Kidney tubule cell (primary cell): ENCODE measurements around the gene SLCO3A1.

Experiments used
- DNase-seq: peaks from one replicate; pipeline ENCODE4 v3.0.0-alpha.2; 2018; ENCODE audit warnings: low spot score

SLCO3A1 gene

DNA sequence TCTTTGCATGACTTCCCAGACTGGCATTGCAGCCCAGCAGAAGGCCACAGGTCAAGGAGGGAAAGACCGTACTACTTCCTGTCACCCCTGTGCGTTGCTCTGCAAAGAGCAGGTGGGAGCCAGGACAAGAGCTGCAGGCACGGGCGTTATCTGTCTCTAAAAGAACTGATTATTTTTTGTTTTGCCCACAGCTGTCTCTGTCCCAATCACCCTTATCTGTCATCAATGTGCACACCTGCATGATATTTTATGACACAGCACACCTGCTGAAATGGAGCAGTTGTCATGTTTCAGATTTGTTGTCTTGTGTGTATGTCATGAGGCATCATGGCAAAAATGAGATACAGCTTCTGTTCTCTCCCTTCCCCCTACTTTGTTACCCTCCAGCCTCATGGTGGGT, 58.8 kb downstream of the SLCO3A1 start:
- DNase-seq = no peak

DNA sequence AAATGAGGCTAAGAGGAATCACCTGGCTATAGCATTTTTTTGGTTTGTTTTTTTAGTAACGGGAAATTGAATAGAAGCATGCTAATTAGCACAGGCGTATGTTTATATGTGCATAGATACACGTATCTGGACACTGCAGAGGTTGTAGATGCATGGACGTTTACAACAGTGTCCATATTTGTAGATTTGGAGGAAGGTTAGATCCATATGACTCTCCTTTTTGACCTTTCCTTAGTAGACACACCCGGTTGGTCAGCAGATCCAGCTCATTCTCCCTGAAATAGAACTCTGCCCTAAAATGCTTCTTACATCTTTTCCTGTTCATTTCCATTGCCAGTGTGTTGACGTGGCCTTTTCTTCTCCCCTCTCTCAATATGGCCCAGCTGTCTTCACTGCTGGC, 60.1 kb downstream of the SLCO3A1 start:
- no peak for DNase-seq

DNA sequence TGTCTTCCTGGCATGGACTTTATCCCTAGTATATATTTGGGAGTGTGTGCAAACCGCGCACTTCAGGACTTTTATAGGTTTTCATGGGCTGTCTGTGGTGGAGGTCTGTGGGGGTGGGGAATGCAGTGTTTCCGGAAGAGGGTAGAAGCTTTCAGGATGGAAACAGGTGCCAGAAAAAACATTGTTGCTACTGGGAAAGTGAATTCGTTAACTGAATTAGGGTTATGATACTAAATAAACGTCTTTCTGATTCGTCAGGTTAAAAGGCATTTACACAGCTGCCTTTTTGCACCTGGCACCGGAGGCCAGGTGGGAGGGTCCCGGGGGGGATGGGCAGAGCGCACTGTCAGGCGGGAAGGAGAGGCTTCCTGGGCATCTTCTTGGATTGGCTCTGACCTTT, 62.1 kb downstream of the SLCO3A1 start:
- DNase-seq = no peak

DNA sequence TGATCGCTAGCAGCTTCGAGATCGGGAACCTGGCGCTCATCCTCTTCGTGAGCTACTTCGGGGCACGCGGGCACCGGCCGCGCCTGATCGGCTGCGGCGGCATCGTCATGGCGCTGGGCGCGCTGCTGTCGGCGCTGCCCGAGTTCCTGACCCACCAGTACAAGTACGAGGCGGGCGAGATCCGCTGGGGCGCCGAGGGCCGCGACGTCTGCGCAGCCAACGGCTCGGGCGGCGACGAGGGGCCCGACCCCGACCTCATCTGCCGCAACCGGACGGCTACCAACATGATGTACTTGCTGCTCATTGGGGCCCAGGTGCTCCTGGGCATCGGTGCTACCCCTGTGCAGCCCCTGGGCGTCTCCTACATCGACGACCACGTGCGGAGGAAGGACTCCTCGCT, 62.5 kb downstream of the SLCO3A1 start:
- no peak for DNase-seq

DNA sequence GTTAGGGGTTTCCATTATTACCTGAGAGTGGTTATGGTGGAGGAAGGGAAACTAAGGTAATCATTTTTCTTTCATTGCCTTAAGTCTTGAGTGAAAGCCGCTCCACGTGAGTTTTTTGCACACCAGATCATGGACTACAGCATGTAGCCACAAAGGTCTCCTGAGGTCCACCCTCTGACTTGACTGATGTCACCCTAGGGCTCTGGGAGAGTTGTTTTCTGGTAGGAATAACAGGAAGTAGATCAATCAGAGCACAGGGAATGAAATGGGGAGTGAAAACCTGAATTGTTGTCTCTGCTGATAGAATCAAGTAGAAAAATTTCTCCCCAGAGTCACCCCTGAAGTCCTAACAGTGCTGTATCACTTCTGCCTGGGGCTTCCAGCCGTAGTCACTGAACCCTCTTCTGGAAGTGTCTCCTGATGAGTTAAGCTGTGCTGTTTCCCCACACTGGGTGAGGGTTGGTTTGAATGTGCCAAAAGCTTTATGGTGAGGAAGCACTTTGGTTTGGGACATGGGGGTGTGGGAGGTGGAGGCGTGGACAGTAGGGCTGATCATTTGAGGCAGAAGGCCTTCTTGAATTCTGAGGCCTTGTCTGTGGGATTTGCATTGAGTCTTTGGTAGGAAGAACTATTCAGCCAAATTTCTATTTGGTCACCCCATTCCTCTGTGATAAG, 64.3 kb downstream of the SLCO3A1 start:
- DNase-seq = no peak

DNA sequence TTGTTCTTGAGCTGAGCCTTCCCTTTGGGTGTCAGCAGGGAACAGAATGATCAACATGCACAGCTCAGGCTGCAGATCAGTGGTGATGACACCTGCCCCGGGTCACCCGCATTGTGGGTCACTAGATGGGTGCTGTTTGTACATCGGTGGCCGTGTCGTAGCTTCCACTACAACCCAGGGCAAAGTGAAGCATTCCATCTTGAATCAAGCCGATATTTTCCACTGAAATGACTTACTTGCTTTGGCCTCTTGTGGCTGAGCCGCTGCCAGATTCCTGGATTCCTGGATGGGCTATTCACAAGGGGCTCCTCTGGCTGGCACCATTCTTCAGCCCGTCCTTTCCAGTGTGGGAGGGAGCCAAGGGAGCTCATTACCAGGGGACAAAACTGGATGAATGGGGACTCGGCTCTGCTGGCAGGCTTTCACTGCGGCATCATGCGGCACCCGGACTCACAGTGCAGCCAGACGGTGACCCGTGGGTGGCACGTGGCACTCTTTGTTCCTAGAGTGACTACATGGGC, 65.6 kb downstream of the SLCO3A1 start:
- DNase-seq = no peak

DNA sequence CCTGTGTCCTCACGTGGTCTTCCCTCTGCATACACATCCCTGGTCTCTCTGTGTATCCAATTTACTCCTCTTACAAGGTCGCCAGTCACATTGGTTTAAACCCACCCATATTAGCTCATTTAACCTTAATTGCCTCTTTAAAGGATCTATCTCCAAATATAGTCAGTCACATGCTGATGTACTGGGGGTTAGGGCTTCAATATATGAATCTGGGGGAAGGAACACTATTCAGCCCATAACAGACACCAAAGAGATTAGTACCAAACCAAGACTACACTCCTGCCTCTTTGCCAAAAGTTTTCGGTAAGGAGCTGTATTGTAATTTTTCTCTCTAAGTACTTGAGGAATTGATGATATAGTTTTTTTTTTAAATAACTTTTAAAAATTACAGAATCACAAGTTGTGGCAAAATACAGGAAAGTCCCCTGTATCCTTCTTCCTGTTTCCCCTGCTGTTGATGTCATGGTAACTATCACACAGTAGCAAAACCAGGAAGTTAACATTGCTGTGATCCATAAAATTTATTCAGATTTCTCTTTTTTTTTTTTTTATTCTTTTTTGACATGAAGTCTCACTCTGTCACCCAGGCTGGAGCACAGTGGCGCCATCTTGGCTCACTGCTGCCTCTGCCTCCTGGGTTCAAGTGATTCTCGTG, 67.8 kb downstream of the SLCO3A1 start:
- DNase-seq = peak; percentile 78

DNA sequence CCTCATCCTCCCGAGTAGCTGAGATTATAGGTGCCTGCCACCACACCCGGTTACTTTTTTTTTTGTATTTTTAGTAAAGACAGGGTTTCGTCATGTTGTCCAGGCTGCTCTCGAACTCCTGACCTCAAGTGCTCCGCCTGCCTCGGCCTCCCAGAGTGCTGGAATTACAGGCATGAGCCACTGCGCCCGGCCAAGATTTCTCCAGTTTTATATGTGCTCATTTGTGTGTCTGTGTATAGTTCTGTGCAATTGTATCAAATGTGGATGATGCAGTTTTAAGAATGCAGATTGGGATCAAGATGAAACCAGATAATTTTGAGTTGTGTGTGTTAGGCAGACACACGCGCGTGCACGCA, 68.3 kb downstream of the SLCO3A1 start:
- no peak for DNase-seq

DNA sequence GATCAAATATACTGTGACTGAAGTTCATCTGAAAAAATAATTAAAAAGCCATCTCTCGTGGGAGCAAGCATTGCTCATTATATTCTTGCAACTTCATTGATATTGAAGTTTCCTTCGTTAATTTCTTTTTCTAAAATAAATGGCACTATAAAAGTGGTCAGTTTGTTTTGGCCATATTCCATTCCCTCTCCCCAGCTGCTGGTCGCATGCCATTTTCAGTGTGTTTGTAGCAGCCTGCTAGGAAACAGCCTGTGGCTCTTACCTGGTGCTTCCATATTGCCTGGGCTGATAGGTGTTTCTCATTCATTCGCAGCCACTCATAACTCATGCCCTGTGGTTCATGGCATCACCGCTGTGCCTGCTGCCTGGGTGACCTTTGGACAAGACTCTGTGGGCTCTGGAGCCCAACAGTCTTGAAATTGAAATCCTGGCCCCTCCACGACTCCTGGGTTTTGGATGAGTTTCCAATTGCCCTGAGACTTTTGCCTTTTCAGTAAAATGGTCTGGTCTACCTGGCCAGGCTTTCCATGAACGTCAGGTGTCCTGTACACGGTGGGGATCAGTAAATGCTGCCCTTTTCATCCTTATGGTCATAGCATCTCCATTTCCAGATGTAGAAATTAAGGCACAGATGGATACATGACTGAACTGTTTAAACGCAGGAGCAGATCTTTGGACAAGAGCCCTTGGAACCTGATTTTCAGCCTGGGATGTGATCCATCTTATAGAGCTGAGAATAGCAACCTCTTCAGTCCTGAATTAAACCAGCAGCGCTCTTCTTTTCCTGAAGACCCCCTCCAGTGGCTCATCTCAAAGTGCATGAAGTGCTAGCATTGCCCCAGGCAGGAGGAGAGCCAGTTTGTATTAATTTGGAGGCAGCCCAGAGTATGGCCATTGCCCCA, 69.4 kb downstream of the SLCO3A1 start:
- DNase-seq = peak; percentile 50

DNA sequence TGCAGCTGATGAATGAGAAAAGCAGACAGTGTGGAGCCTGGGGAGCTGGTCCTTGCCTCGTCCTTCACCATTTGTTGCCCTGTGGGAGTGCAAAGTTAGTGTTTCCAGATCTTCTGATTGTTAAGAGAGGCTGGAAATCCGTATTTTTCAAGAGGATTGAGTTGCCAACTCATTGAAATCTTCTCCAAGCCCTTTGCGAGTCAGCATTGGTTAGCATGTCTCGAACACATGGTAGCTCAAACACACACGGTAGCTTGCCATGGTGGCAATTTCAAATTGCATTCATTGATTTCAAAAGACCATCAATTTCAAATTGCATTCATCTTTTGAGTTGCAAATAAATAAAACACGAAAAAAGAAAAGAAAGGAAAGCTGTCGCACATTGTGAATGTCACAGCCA, 70.7 kb downstream of the SLCO3A1 start:
- DNase-seq = no peak

DNA sequence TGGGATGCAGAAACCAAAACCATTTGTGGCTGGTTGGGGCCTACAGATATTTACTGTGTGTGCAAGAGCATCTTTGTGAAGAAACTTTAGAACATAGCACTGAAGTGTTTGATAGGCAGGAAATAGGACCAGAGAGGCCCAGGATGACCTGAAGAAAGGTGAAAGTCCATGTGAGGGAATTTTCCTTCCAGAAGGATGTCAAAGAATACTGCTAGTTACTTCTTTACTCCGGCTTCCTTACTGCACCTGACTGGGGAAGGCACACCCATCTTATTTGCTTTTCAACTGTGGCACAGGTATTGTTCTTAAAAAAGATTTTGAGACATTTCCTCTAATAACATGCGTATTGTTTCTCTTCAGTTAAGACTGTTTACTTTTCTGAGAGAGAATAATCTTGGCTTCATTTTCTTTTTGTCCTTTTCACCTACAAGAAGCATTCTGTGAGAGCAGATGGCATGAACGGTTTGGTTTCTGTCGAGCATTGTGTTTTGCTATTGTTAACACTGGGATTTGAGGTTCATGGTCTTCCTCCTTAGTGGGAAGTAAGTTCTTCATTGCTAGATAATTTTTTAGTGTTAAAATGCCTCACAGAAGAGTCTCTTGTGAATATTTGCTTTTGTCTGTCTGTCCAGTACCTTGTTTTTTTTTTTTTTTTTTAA, 71.5 kb downstream of the SLCO3A1 start:
- DNase-seq = no peak

DNA sequence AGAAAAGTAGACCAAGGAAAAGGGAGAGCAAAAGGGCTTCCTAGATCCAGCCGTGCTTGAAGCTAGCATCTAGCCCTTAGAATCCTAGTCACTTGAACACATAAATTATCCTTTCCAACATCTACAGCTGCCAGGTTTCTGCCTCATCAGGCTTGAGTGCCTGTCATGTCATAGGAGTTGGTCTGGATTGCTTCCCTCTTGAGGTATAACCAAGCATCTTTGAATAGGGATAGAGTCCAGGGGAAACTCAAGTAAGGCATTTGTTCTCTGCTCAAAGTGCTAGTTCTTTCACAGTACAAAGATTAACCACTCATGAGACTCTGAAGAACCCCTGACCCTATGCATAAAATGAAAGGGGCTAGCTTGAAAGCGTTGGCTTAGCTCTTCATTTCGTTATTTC, 72.3 kb downstream of the SLCO3A1 start:
- DNase-seq = no peak

DNA sequence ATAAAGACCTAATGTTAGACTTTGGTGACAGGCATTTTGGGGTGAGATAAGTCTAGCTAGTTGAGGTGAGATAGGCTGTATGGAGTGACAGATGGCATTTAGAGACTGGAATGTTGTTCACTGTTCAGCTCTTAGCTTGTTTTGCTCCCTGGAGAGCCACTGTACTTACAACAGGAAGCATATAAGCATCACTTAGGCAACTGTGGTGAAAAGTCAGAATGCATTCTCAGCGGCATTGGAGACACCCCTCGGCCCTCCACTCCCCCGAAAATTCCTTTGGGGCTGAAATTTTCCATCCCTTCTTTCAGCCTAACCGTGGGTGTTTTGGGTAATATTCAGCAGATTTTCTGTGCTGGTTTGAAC, 73.4 kb downstream of the SLCO3A1 start:
- no peak for DNase-seq

DNA sequence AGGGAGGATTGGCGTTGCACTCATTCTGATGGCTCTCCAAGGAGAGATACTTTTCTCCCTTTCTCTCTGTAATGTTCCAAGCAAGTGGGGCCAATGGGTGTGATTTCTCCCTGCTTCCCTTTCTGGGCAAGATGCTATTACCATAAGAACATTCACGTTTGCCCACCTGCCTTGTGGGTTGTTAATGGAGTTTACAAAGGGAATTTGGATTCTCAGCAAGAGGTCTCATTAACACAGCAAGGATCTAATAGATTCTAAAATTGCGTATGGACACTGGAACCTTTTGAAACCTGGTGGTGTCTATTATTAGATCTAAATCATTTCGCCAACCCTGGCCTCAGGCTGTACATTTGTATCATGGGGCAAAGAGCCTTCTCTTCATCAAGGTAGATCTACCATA, 74.1 kb downstream of the SLCO3A1 start:
- DNase-seq = no peak

DNA sequence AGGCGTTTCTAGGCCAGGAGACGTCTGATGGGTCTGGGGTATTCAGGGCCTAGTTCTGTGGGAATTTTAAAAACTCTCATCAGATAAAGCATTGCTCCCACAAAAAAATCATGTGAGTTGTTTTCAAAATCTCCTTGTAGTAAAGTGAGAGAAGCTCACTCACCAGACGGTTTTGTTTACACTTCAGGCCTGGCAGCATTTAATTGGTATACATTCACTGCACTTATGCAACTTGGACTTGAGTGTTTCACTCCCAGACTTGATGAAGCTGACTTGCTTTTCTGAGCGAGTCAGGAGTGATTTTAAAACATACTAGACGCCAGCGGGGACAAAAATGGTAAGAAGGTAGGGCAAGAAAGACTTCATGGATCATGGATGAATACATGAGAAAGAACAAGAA, 75.2 kb downstream of the SLCO3A1 start:
- DNase-seq = no peak

DNA sequence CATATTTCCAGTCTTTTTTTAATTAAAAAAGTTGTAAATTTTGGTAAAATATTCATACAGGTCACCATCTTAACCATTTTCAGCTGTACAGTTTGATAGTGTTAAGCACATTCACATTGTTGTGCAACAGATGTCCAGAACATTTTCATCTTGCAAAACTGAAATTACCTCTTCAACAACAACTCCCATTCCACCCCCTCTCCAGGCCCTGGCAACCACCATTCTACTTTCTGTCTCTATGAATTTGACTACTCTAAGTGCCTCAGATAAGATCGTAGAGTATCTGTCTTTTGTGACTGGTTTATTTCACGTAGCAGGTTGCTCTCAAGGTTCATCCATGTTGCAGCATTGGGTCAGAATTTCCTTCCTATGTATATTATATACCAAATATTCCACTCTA, 76.0 kb downstream of the SLCO3A1 start:
- no peak for DNase-seq

DNA sequence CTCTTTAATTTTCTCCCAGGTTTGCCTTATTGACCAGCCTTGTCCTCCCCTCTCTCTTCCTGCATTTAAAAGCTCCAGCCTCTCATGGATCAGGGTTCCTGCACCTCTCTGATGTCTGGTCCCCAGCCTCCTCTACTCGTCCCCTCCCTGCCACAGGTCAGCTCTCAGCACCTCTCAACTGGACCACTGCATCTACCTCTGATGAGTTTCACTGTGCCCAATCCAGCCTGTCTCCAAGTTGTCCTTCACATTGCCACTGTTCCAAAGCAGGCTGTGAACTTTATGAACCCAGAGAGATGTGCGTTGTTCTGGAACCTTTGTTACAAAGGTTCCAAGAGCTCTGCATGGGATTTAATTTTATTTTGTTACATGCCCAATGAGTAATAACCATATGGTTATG, 76.6 kb downstream of the SLCO3A1 start:
- no peak for DNase-seq

DNA sequence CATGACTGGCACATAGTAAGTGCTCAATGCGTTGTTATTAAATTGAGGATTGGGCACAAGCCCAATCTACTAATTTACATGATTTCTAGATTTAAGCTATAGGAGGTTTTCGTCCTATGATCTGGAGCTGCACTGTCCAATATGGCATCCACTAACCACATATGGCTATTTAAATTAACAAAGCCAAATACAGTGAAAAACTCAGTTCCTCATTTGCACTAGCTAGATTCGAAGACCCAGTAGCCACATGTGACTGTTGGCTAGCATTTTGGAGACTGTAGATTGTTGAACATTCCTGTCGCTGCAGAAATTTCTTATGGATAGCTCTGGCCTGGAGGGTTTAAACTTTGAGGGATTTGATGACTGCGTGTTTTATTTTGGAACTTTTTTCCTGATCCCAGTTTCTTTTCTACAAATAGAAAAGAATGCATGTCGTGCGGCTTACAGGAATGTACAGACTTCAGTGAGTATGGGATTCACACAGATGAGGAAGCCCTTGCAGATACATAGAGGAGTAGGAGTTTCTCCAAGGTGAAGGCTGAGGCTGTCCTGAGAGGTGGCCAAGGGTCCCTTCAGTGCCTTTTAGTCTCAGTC, 82.8 kb downstream of the SLCO3A1 start:
- no peak for DNase-seq

DNA sequence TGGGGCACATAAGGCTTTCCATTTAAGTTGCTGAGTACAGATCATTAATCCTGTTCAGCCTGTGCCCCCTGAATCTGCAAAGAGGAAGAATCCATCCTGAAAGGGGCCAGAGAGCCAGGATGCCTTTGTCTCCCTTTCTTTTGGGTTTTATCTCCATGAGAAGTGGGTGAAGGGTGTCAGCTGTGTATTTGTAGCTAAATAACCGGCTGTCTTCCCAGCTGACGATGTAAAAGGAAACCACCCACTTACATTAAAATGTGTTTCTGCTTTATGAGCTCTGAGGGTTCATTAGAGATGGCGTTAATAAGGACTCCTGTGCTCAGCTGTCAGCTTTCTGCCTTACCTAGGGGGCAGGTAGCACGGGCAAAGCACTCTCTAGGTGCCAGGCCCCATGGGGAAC, 83.4 kb downstream of the SLCO3A1 start:
- DNase-seq = no peak

DNA sequence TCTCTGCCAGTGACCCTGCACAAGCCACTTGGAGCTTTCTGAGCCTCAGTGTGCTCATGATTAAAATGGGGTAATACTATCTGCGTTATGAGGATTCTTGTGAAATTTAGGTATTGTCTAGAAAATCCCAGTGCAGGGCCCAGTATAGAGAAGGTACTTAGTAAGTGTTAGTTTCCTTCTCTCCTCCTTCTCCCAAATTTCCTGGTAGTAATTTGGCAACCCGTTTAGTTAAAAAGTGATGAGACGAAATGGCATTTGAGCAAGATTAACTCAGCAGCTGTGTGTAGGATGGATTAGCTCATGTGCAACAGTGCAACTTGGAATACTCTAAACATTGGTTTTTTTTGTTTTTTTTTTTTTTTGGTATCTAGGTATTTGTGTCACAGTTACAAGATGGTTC, 84.6 kb downstream of the SLCO3A1 start:
- no peak for DNase-seq

DNA sequence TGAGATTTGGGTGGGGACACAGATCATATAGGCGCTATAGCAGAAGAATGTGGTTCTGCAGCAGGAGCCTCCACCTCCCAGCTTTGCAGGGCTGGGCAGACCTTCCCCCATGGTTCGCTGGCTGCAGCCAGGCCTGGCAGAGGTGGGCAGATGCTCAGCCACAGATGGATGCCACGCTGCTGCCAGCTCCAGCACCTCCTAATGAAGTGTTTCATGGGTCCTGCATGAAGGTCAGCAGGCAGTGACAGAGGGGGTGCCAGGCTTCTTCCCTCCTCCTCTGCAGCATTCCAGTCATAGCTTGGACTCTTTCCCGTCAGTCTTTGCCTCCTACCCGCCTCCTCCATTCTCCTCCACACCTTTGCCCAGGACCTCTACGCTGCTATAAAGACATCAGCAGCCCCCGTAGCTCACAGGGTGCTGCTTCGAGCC, 85.9 kb downstream of the SLCO3A1 start:
- peak; percentile 61 for DNase-seq
